ENCODE data around the gene SLC35D2.
A peak's percentile ranks its signal among the peaks of the same experiment; 100 is the strongest.

Gene SLC35D2

DNA sequence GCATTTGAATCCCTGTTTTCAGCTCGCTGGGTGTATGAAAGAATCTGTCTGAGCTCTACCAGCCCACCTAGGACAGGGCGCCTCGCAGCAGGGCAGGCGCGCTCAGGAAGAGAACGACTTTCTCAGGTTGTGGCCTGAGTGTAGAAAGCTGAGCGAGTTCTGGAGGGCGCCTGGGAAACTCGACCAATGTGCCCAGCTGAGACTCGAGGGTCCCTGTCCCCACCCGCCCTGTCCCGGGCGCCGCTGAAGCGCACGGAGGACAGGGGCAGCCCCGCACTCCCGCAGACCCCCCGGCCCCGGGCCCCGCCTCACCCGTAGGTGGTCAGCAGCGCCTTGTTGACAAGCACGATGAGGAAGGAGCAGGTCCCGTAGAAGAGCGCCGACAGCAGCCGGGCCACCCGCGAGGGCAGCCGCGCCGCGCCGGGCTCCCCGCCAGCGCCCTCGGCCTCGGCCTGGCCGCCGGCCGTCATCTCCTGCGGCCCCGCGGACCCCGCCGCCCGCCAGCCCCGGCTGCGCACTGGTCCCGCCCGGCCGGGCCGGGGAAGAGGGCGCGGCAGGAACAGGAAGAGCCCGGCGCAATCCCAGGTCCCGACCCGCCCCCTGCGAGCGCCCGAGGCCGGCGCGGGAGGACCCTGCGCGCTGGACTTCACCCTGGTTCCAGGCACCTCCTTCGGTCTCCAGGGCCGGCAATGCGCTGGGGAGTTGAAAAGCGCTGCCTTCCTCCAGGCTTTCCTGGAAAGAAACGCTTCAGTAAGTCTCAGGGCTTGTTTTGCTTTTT, at the start of gene SLC35D2:
Gene SLC35D2 (minus strand): TSS at position 547 of the 778 bp plus-strand sequence. CDS start 77 bp downstream, at position 470.
- DNase-seq: peak; percentile 54

- no peak for DNase-seq
Measured at GRCh38 chr9:96430377-96430776, 46.9 kb upstream of the SLC35D2 start.

DNA sequence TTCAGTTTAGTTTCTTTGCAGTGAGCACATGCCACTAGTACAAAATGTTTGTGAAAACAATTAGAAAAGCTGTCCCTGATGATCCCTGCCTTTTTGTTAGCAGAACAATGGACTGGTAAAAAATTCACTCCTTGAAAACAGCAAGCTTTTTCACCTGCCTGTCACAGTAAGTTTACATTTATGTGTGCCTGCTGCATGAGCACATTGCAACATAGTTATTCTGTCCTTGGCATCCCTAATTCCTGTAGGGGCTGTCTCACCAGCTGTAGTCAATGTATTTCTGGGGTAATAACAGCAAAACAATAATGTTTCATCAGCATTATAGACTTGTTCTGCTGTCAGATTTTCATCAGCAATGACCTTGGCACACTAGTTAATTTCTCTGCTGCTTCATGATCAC, 46.2 kb upstream of the SLC35D2 start:
- no peak for DNase-seq

GRCh38 chr9:96425500-96426169, 42.1 kb upstream of the SLC35D2 start:
- no peak for DNase-seq

GRCh38 chr9:96423985-96424336, 40.5 kb upstream of the SLC35D2 start:
- DNase-seq: no peak

DNA sequence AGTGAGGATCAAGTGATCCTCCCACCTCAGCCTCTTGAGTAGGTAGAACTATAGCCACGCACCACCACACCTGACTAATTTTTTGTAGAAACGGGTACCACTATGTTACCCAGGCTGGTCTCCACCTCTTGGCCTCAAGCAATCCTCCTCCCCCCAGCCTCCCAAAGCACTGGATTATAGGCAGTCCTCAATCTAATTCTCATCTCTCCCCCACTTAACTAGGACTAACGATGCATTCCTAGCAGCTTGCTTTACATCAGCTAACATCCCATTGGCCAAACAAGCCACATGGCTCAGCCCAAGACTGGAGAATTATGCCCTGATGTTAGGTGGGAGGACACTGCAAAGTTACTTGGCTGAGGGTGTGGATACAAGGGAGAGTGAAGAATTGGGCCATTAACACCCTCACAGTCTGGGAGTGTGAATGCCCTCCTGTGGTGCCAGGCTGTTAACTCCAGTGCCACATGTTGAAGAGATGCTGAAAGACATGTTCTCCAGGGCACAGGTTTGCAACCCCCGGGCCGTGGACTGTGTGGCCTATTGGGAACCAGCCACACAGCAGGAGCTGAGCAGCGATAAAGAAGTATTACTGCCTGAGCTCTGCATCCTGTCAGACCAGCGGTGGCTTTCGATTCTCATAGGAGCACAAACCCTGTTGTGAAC, 39.9 kb upstream of the SLC35D2 start:
- DNase-seq: no peak

- DNase-seq: peak; percentile 80
Measured at GRCh38 chr9:96420468-96421219, 37.1 kb upstream of the SLC35D2 start.

DNA sequence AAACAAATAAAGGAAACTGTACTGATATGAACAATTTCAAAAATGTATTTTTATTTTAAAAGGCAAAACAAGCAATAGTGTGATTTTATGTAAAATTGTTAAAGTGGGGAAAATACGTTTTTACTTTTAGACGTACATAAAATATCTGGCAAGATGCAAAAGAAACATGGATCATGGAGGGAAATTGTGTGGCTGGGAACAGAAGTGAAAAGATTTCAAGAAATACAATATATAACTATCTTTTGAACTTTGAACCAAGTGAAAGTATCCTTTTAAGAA, 36.1 kb upstream of the SLC35D2 start:
- DNase-seq: no peak

- DNase-seq: no peak
Measured at GRCh38 chr9:96418920-96419690, 35.6 kb upstream of the SLC35D2 start.

DNA sequence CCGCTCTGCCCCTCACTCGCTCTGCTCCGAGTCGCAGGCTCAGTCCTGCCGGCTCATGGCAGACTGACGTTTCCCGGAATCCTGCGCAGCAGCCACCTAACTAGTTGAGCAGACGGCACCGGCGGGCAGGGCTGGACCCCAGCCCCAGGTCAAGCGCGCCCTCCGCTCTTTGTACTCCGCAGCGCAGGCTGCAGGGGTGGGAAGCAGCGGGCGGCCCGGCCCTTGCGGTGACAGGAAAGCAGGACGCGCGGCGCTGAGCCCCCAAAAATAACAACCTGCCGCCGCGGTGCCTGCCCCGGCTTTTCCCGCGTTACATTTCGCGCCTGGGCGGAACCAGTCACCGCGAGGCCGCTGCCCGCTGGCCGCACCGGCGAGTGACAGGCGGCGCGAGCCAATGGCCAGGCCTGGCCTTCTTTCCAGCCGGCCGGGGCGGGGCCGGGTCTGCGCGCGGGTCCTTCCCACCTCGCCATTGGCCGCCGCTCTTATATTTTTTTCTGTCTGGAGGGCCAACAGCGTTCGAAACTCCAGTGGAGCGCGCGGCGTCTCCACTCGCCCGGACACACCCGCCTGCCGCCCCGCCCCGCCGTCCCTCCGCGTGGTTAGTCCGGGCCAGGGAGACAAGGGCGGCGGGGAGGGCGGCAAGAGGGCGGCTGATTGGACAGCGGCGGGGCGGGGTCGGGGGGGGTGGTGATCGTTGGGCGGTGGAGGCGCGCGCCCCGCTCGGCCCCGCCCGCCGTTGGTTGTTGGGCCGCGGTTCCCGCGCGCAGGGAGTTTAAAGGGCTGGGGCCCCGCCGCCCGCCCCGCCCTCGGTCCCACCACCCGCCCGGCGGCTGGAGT, 34.8 kb upstream of the SLC35D2 start, which contains the start of gene ZNF367:
Gene ZNF367 (minus strand): TSS at position 288 of the 837 bp plus-strand sequence. CDS start 338 bp downstream, outside the sequence.
- peak; percentile 96 for DNase-seq

DNA sequence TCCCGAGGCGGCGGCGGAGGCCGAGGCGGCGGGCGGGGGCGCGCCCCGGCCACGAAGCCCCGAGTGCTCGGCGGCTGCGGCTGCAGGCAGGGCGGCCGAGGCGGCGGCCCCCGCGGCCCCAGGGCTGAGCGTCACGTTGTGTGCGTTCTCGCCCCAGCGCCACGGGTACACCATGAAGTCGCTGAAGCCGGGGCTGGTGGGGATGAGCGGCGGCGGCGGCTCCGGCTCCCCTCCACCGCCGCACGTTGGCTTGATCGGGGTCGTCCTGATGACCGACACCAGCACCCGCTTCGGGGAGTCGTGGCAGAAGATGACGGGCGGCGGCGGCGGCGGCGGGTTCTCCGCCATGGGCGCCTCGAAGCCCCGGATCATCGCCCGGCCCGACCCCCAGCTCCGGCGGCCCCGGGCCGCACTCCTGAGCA, 34.2 kb upstream of the SLC35D2 start:
- DNase-seq: no peak

- peak; percentile 58 for DNase-seq
Measured at GRCh38 chr9:96417051-96417586, 33.6 kb upstream of the SLC35D2 start.

DNA sequence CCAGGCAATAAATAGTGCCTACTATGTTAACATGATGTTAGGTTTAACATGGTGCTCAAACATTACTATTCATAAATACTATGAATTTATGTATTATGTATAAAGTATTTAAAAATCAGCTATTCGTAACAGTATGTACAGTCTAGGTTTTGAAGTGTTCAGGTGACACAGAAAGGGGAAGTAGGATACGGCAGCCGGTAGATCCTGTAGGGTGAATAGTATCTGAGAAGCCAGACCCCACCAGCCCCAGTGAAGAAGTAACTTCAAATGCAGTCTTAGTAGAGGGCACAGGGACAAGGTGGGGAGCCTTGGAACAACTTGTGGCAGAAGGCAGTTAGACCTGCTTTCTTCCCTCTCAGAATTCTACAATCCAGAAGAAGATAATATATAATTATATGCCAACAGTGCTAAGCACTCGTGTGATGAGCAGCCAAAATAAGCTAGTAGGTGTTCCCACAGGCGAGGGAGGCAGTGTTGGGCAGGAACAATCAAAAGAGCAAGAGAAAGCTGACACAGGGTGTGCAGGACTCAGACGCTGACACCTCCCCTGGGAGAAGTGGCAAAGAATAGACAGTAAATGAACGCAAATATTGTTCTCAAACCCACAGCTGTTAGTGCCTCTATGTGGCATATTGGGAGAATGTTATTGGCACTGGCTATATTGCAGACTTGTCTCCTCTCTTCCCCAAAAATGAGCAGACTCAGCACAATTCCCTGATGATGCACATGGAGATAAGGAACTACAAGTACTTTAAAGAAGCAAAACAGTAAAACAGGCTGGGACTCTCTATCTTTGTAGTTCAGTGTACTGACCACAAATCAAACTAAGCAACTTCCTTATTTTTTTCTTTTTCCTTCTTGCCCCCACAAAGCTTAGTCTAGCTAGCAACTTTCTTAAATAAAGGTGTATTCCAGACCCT, 30.1 kb upstream of the SLC35D2 start:
- DNase-seq: no peak

GRCh38 chr9:96412174-96412913, 28.8 kb upstream of the SLC35D2 start:
- no peak for DNase-seq

DNA sequence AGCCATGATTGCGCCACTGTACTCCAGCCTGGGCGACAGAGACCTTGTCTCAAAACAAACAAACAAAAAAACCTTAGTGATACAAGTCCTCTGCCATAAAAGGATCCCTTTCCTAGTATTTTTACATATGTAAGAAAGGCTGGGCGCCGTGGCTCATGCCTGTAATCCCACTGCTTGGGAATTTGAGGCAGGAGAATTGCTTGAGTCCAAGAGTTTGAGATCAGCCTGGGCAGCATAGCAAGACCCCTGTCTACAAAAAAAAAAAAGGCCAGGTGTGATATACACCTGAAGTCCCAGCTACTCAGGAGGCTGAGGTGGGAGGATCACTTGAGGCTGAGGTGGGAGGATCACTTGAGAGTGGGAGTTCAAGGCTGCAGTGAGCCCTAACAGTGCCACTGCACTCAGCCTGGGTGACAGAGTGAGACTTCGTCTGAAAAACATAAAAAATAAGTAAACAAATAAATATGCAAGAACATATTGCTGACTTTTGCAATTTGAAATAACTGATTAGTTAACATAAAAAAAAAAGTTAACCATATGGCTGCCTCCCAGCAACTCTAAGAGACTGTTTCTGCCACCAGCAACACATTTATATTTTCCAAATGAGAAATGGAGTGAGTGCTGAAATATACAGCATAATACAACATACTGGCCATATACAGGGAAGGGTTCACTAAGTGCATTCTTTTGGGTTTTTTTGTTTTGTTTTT, 27.8 kb upstream of the SLC35D2 start:
- no peak for DNase-seq

DNA sequence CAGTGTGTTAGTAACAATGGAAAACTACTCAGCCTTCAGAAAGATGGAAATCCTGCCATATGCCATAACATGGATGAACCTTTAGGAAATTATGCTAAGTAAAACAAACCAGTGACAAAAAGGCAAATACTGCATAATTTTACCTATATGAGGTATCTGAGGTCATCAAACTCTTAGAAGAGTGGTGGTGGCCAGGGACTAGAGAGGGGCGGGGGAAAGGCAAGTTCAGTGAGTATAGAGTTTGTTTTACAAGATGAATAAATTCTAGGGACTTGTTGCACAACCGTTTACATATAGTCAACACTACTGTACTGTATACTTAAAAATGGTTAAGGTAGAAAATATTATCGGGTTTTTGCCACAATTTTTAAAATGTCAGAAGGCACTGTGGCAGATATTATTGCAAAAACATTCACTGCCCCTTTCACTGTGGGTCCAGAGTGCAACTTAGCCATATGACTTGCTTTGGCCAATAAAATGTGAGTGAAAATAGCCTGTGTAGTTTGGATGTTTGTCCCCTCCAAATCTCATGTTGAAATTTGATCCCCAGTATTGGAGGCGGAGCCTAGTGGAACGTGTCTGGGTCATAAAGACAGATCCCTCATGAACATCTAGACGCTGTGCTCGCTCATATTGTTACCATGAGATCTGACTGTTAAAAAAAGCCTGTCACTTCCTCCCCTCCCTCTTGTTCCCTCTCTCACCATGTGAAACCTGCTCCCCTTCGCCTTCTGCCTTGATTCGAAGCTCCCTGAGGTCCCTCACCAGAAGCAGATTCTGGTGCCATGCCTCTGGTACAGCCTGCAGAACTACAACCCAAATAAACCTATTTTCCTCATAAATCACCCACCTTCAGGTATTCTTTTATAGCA, 25.1 kb upstream of the SLC35D2 start:
- no peak for DNase-seq

GRCh38 chr9:96400132-96400910, 16.8 kb upstream of the SLC35D2 start:
- DNase-seq: no peak

All from T1000 (cell line).